CD4-positive, CD25-positive, alpha-beta regulatory T cell (primary cell): ENCODE measurements around the gene PEPD. TPM values are rescaled to one million over a fixed set of nuclear protein-coding genes. Genes with fewer than 3 reads are reported as not detected.
A peak's percentile ranks its signal among the peaks of the same experiment; 100 is the strongest.

Experiments used
- ATAC-seq, 2 donors: fragments of 150-1000 bp; cut with Tn5 transposase; one replicate each; pipeline ENCODE4 v1.10.0; 2021; ENCODE audit warnings: low read depth in 2 of 2, moderate number of reproducible peaks in 2 of 2, moderate library complexity in 1 of 2
- DNase-seq, 3 donors: peaks; one replicate each; pipeline versions ENCODE4 v3.0.0 to v3.0.0-alpha.2; 2012 to 2022; ENCODE audit warnings: mixed read lengths in 1 of 3
- H3K27ac ChIP-seq: one replicate; pipeline ENCODE4 v1.7.0; 2013; ENCODE audit warnings: mild to moderate bottlenecking, low read length; ENCODE audit not compliant: insufficient read depth, poor library complexity, severe bottlenecking
- H3K27me3 ChIP-seq: one replicate; pipeline ENCODE4 v1.7.0; 2013; ENCODE audit warnings: low read length; ENCODE audit not compliant: control insufficient read depth, insufficient read depth
- H3K36me3 ChIP-seq: one replicate; pipeline ENCODE4 v1.7.0; 2013; ENCODE audit warnings: mild to moderate bottlenecking, low read length, moderate library complexity; ENCODE audit not compliant: control insufficient read depth, insufficient read depth
- H3K4me1 ChIP-seq: 2 replicates; pipeline ENCODE4 v1.7.0; 2013; ENCODE audit warnings: mild to moderate bottlenecking, low read length; ENCODE audit not compliant: insufficient read depth, control insufficient read depth, poor library complexity, severe bottlenecking
- H3K4me3 ChIP-seq: one replicate; pipeline ENCODE4 v1.7.0; 2013; ENCODE audit warnings: low read depth, mild to moderate bottlenecking, low read length, moderate library complexity
- H3K9me3 ChIP-seq, 2 experiments: 1 replicate in 1 of 2; 2 replicates in 1 of 2; pipeline ENCODE4 v1.7.0; 2013; ENCODE audit warnings: low read length in 2 of 2, mild to moderate bottlenecking in 1 of 2, moderate library complexity in 1 of 2; ENCODE audit not compliant: control insufficient read depth in 2 of 2
- H3K27ac Mint-ChIP-seq, 3 donors: one replicate each; pipeline ENCODE4 v1.8.0; 2020 to 2022; ENCODE audit warnings: mild to moderate bottlenecking in 3 of 3, mixed read lengths in 3 of 3, moderate library complexity in 2 of 3
- H3K27me3 Mint-ChIP-seq: one replicate; pipeline ENCODE4 v1.8.0; 2022; ENCODE audit warnings: mild to moderate bottlenecking, mixed read lengths
- H3K36me3 Mint-ChIP-seq: one replicate; pipeline ENCODE4 v1.8.0; 2020; ENCODE audit warnings: mixed read lengths
- H3K4me1 Mint-ChIP-seq, 4 donors: one replicate each; pipeline ENCODE4 v1.8.0; 2020 to 2022; ENCODE audit warnings: mixed read lengths in 4 of 4, mild to moderate bottlenecking in 1 of 4
- H3K4me3 Mint-ChIP-seq, 4 donors: one replicate each; pipeline ENCODE4 v1.8.0; 2020 to 2022; ENCODE audit warnings: mild to moderate bottlenecking in 4 of 4, mixed read lengths in 4 of 4, moderate library complexity in 3 of 4
- H3K9me3 Mint-ChIP-seq, 7 donors: one replicate each; pipeline ENCODE4 v1.8.0; 2020 to 2022; ENCODE audit warnings: mixed read lengths in 7 of 7, mild to moderate bottlenecking in 3 of 7, moderate library complexity in 2 of 7
- polyA plus RNA-seq, 4 donors: library from polyadenylated mRNA; unstranded; fragments of 300-500 nt; fragmentation: Illumina TruSeq; gene quantifications; one replicate each; pipeline ENCODE4 v1.2.3, GENCODE V29; 2021
- total RNA-seq: library from RNA; stranded (reverse); gene quantifications from one replicate; pipeline ENCODE4 v1.2.3, GENCODE V29; 2022

Gene PEPD
- total and polyA plus RNA-seq, 5 donors from 2014 or later: 36.8 to 141 (median 109) TPM

GRCh38 chr19:33368074-33368864 is 153.3 kb downstream of the PEPD start:
- DNase-seq (no peak), ATAC-seq (no peak)
- Histone ChIP-seq H3K27ac (no peak overlapping the region), H3K27me3 (peaks cover 7% of the 10 kb centered on the region), H3K4me1 (peaks cover 6% of the 10 kb centered on the region), H3K4me3 (no peak overlapping the region), H3K9me3 (no peaks in the 10 kb centered on the region), H3K36me3 (no peaks in the 10 kb centered on the region)
- peak overlapping the region in 2 of 4 donors; percentile 16 to 23 for H3K4me3 Mint-ChIP-seq
- H3K36me3 Mint-ChIP-seq: no peaks in the 10 kb centered on the region
- H3K27ac Mint-ChIP-seq: no peak overlapping the region
- peaks cover 0 to 9% (median 3%) of the 10 kb centered on the region in 4 donors for H3K4me1 Mint-ChIP-seq
- peaks cover 24% of the 10 kb centered on the region for H3K27me3 Mint-ChIP-seq
- no peaks in the 10 kb centered on the region for H3K9me3 Mint-ChIP-seq

GRCh38 chr19:33366897-33367296 is 154.7 kb downstream of the PEPD start:
- Histone ChIP-seq H3K27me3 (peaks cover 7% of the 10 kb centered on the region), H3K4me1 (peaks cover under 1% of the 10 kb centered on the region), H3K9me3 (no peaks in the 10 kb centered on the region), H3K36me3 (no peaks in the 10 kb centered on the region), H3K4me3 (no peak overlapping the region), H3K27ac (no peak overlapping the region)
- Mint-ChIP-seq H3K27me3 (peaks cover 22% of the 10 kb centered on the region), H3K4me1 (no peaks in the 10 kb centered on the region), H3K27ac (no peak overlapping the region), H3K9me3 (no peaks in the 10 kb centered on the region), H3K36me3 (no peaks in the 10 kb centered on the region), H3K4me3 (no peak overlapping the region)
- ATAC-seq (no peak), DNase-seq (no peak)

GRCh38 chr19:33366127-33366526 is 155.5 kb downstream of the PEPD start:
- Mint-ChIP-seq H3K27ac (no peak overlapping the region), H3K4me1 (no peaks in the 10 kb centered on the region), H3K36me3 (no peaks in the 10 kb centered on the region), H3K9me3 (no peaks in the 10 kb centered on the region), H3K4me3 (no peak overlapping the region), H3K27me3 (peaks cover 22% of the 10 kb centered on the region)
- no peak for DNase-seq
- no peak overlapping the region for H3K4me3 ChIP-seq
- no peaks in the 10 kb centered on the region for H3K9me3 ChIP-seq
- H3K4me1 ChIP-seq: no peaks in the 10 kb centered on the region
- no peaks in the 10 kb centered on the region for H3K36me3 ChIP-seq
- peaks cover 7% of the 10 kb centered on the region for H3K27me3 ChIP-seq
- no peak for ATAC-seq
- no peak overlapping the region for H3K27ac ChIP-seq

GRCh38 chr19:33365691-33366090 is 155.9 kb downstream of the PEPD start:
- H3K4me1 ChIP-seq: no peaks in the 10 kb centered on the region
- Mint-ChIP-seq H3K4me3 (no peak overlapping the region), H3K9me3 (no peaks in the 10 kb centered on the region), H3K27ac (no peak overlapping the region), H3K36me3 (no peaks in the 10 kb centered on the region), H3K4me1 (no peaks in the 10 kb centered on the region), H3K27me3 (peaks cover 22% of the 10 kb centered on the region)
- peaks cover 7% of the 10 kb centered on the region for H3K27me3 ChIP-seq
- no peaks in the 10 kb centered on the region for H3K9me3 ChIP-seq
- no peaks in the 10 kb centered on the region for H3K36me3 ChIP-seq
- ATAC-seq (no peak), DNase-seq (no peak)
- no peak overlapping the region for H3K27ac ChIP-seq
- no peak overlapping the region for H3K4me3 ChIP-seq

GRCh38 chr19:33363476-33363875 is 158.1 kb downstream of the PEPD start:
- Histone ChIP-seq H3K9me3 (no peaks in the 10 kb centered on the region), H3K36me3 (no peaks in the 10 kb centered on the region), H3K27me3 (peaks cover 6% of the 10 kb centered on the region), H3K4me3 (no peak overlapping the region), H3K27ac (no peak overlapping the region), H3K4me1 (no peaks in the 10 kb centered on the region)
- no peak for DNase-seq
- H3K4me1 Mint-ChIP-seq: no peaks in the 10 kb centered on the region
- H3K27me3 Mint-ChIP-seq: peaks cover 35% of the 10 kb centered on the region
- H3K9me3 Mint-ChIP-seq: peaks cover 0 to 1% (median 0%) of the 10 kb centered on the region in 7 donors
- peak overlapping the region in 1 of 3 donors; percentile 18 for H3K27ac Mint-ChIP-seq
- peaks cover 4% of the 10 kb centered on the region for H3K36me3 Mint-ChIP-seq
- ATAC-seq: no peak
- no peak overlapping the region for H3K4me3 Mint-ChIP-seq

DNA sequence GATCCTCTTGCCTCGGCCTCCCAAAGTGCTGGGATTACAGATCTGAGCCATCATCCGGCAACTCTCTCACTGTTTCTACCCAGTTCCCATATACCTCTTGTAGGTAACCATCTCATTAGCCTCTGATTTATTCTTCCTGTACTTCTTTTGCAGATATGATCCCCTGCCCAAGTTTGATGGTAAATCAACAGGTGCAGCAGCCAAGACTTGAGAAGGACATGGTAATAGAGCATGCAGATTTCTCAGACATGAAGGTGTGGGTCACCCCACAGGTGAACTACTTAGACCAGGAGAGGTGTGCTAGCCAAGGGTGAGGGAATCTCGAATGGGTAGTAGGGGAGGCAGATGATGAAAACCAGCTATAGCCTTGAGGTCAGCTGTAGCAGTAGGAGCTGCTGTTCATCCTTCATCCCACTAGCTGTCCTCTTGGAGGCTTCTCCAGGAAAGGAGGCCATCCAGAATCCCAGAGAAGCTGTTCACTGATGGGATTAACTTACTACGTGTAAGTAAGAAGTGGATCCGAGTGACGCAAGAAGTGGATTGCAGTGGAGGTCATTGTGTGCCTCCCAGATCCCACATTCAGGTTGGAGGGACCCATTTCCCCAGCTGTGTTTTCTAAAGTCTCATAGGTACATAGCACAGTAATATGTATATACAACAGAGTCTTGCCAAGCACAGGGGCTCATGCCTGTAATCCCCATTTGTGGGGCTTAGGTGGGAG is 158.9 kb downstream of the PEPD start:
- ATAC-seq (no peak), DNase-seq (no peak)
- H3K27ac Mint-ChIP-seq: no peak overlapping the region
- no peak overlapping the region for H3K4me3 ChIP-seq
- no peaks in the 10 kb centered on the region for H3K9me3 ChIP-seq
- no peak overlapping the region for H3K4me3 Mint-ChIP-seq
- H3K36me3 ChIP-seq: no peaks in the 10 kb centered on the region
- H3K9me3 Mint-ChIP-seq: peaks cover 0 to 3% (median 0%) of the 10 kb centered on the region in 7 donors
- no peak overlapping the region for H3K27ac ChIP-seq
- H3K27me3 ChIP-seq: peaks cover 4% of the 10 kb centered on the region
- H3K4me1 ChIP-seq: no peaks in the 10 kb centered on the region
- peaks cover 40% of the 10 kb centered on the region for H3K27me3 Mint-ChIP-seq
- peaks cover 4% of the 10 kb centered on the region for H3K36me3 Mint-ChIP-seq
- H3K4me1 Mint-ChIP-seq: no peaks in the 10 kb centered on the region

- no peaks in the 10 kb centered on the region for H3K4me1 ChIP-seq
- peaks cover 0 to 13% (median 3%) of the 10 kb centered on the region in 7 donors for H3K9me3 Mint-ChIP-seq
- H3K9me3 ChIP-seq: peaks cover 5 to 6% of the 10 kb centered on the region in 2 experiments
- H3K36me3 ChIP-seq: no peaks in the 10 kb centered on the region
- no peak for ATAC-seq
- no peak overlapping the region for H3K4me3 Mint-ChIP-seq
- no peak for DNase-seq
- no peak overlapping the region for H3K27ac Mint-ChIP-seq
- H3K27ac ChIP-seq: no peak overlapping the region
- H3K4me3 ChIP-seq: no peak overlapping the region
- H3K4me1 Mint-ChIP-seq: no peaks in the 10 kb centered on the region
- H3K27me3 Mint-ChIP-seq: peaks cover 31% of the 10 kb centered on the region
- peaks cover 4% of the 10 kb centered on the region for H3K36me3 Mint-ChIP-seq
- H3K27me3 ChIP-seq: peaks cover 6% of the 10 kb centered on the region
Observed at GRCh38 chr19:33359581-33359980, 162.0 kb downstream of the PEPD start.
